Endothelial cell of umbilical vein (primary cell): ENCODE measurements around the gene ENPP5. TPM values are rescaled to one million over a fixed set of nuclear protein-coding genes. Genes with fewer than 3 reads are reported as not detected.

Source experiments
- BruUV-seq: library from RNA; stranded (reverse); fragments of 400-500 nt; replicated peaks from 2 replicates; lab custom pipeline; 2021; lab: Mats Ljungman, UMichigan
- CTCF ChIA-PET: fragments of 300-600, 350-600 bp; sonication (Branson Sonifier 250); formaldehyde crosslinking; loops from one replicate; lab custom pipeline; 2021; ENCODE audit warnings: antibody characterized with exemption, inconsistent platforms; lab: Charles Lee
- POLR2A ChIA-PET: fragments of 300-600, 350-600 bp; sonication (Branson Sonifier 250); formaldehyde crosslinking; loops from one replicate; lab custom pipeline; 2021; ENCODE audit warnings: antibody characterized with exemption, inconsistent platforms; lab: Charles Lee
- DNase-seq: peaks from one replicate; pipeline ENCODE4 v3.0.0-alpha.2; 2011; ENCODE audit warnings: low read depth, low spot score
- FAIRE-seq: peaks from 2 replicates; lab custom pipeline; 2011; peaks lifted over from hg19 to GRCh38; lab: Jason Lieb, UNC
- H2AFZ ChIP-seq: 2 replicates; pipeline ENCODE4 v1.6.0; 2012; ENCODE audit warnings: low read depth, low read length, control low read depth, inconsistent platforms
- H3K27ac ChIP-seq: 2 replicates; pipeline ENCODE4 v1.5.1; 2011; ENCODE audit warnings: low read depth, mild to moderate bottlenecking, control low read depth, low read length, moderate library complexity; ENCODE audit not compliant: insufficient read depth
- H3K27me3 ChIP-seq, 2 experiments: 2 replicates each; pipeline versions ENCODE4 v1.6.0 to v1.6.1; 2011; ENCODE audit warnings: low read length in 2 of 2, mixed read lengths in 1 of 2; ENCODE audit not compliant: control insufficient read depth in 2 of 2, insufficient read depth in 2 of 2
- H3K36me3 ChIP-seq, 2 experiments: 2 replicates in 1 of 2; 3 replicates in 1 of 2; pipeline ENCODE4 v1.5.1; 2011; ENCODE audit warnings: low read length in 2 of 2, mild to moderate bottlenecking in 1 of 2, moderate library complexity in 1 of 2; ENCODE audit not compliant: control insufficient read depth in 2 of 2, insufficient read depth in 2 of 2; ENCODE audit errors: extremely low read depth in 1 of 2
- H3K4me1 ChIP-seq: 3 replicates; pipeline ENCODE4 v1.5.1; 2011; ENCODE audit warnings: mild to moderate bottlenecking, low read length; ENCODE audit not compliant: control insufficient read depth, insufficient read depth; ENCODE audit errors: extremely low read depth
- H3K4me2 ChIP-seq: 2 replicates; pipeline ENCODE4 v1.6.1; 2011; ENCODE audit warnings: low read length, control low read depth, mixed read lengths; ENCODE audit not compliant: insufficient read depth
- H3K4me3 ChIP-seq, 3 experiments: fragments of 200-600 bp in 1 of 3; sonication (generic), shearing (Covaris generic) in 1 of 3; replicated peaks in 1 of 3; 2 replicates each; pipeline ENCODE4 v1.5.1; 2011 to 2016; ENCODE audit warnings: control low read depth in 3 of 3, low read length in 3 of 3, mild to moderate bottlenecking in 2 of 3, inconsistent platforms in 1 of 3, low read depth in 1 of 3, moderate library complexity in 1 of 3; ENCODE audit not compliant: insufficient read depth in 1 of 3
- H3K79me2 ChIP-seq: 2 replicates; pipeline ENCODE4 v1.6.0; 2012; ENCODE audit warnings: low read length, inconsistent platforms; ENCODE audit not compliant: control insufficient read depth, insufficient read depth
- H3K9ac ChIP-seq: replicated peaks from 2 replicates; pipeline ENCODE3; 2011; ENCODE audit warnings: low read length, control low read depth; ENCODE audit not compliant: insufficient read depth; ENCODE audit errors: extremely low read depth
- H3K9me1 ChIP-seq: replicated peaks from 3 replicates; pipeline ENCODE4 v1.6.0; 2011; ENCODE audit warnings: mild to moderate bottlenecking, low read length; ENCODE audit not compliant: control insufficient read depth, insufficient read depth; ENCODE audit errors: extremely low read depth
- H3K9me3 ChIP-seq: replicated peaks from 2 replicates; pipeline ENCODE4 v1.5.1; 2012; ENCODE audit warnings: low read length, inconsistent platforms; ENCODE audit not compliant: control insufficient read depth, insufficient read depth
- H4K20me1 ChIP-seq: replicated peaks from 2 replicates; pipeline ENCODE3; 2011; ENCODE audit warnings: mild to moderate bottlenecking, low read length; ENCODE audit not compliant: control insufficient read depth, insufficient read depth; ENCODE audit errors: extremely low read depth
- CTCF ChIP-seq, 2 donors: IDR thresholded peaks; 1 replicate in 1 of 2; 2 replicates in 1 of 2; pipeline ENCODE4 v1.5.1; 2011; ENCODE audit warnings: low read length in 2 of 2, mild to moderate bottlenecking in 2 of 2, moderate library complexity in 2 of 2, control low read depth in 1 of 2, inconsistent platforms in 1 of 2, low read depth in 1 of 2; ENCODE audit not compliant: insufficient read depth in 1 of 2; ENCODE audit errors: extremely low read depth in 1 of 2
- EZH2 ChIP-seq: IDR thresholded peaks from 2 replicates; pipeline ENCODE4 v1.6.1; 2012; ENCODE audit warnings: borderline replicate concordance, low read depth, mild to moderate bottlenecking, moderate library complexity, low read length, inconsistent platforms; ENCODE audit not compliant: severe bottlenecking
- FOS ChIP-seq: IDR thresholded peaks from 2 replicates; pipeline ENCODE4 v1.6.1; 2011; ENCODE audit warnings: mild to moderate bottlenecking, low read length, moderate library complexity, borderline replicate concordance; ENCODE audit not compliant: insufficient read depth
- GATA2 ChIP-seq: IDR thresholded peaks from 2 replicates; pipeline ENCODE4 v1.7.0; 2011; ENCODE audit warnings: low read depth, mild to moderate bottlenecking, moderate library complexity, mixed read lengths, low read length; ENCODE audit not compliant: insufficient read length, insufficient read depth
- JUN ChIP-seq: IDR thresholded peaks from 2 replicates; pipeline ENCODE4 v1.6.1; 2011; ENCODE audit warnings: borderline replicate concordance, low read depth; ENCODE audit not compliant: insufficient read length, insufficient read depth
- MAX ChIP-seq: IDR thresholded peaks from 2 replicates; pipeline ENCODE4 v1.6.1; 2011; ENCODE audit not compliant: insufficient read depth, insufficient read length
- MYC ChIP-seq: IDR thresholded peaks from one replicate; pipeline ENCODE4 v1.6.1; 2011; ENCODE audit warnings: mild to moderate bottlenecking, low read depth, low read length
- POLR2A ChIP-seq: IDR thresholded peaks from 2 replicates; pipeline ENCODE4 v1.6.1; 2012; ENCODE audit warnings: low read depth, mild to moderate bottlenecking, control low read depth, low read length
- POLR2AphosphoS5 ChIP-seq: IDR thresholded peaks from 2 replicates; pipeline ENCODE4 v1.6.1; 2012; ENCODE audit warnings: low read depth, mild to moderate bottlenecking, control low read depth, low read length, moderate library complexity; ENCODE audit not compliant: insufficient read depth
- dilution Hi-C: fragments of 300-500 bp; cut with MboI; formaldehyde crosslinking; loops from one replicate; pipeline ENCODE4 v1.15.0; 2019; ENCODE audit warnings: low sequenced_read_pairs; ENCODE audit not compliant: extremely low pct_ligation_motif_present
- intact Hi-C: fragments of 100-400 bp; cut with micrococcal nuclease; formaldehyde crosslinking; loops from one replicate; pipeline ENCODE4 v1.10.0; 2022
- polyA plus RNA-seq, 4 experiments: library from polyadenylated mRNA; depleted of rRNA in 3 of 4; stranded (reverse) in 3 of 4; unstranded in 1 of 4; fragments of >200 nt; gene quantifications; 2 replicates each; pipeline versions ENCODE4 v1.2.1 to v1.2.3, GENCODE V29; 2011 to 2012; ENCODE audit warnings: missing spikeins in 1 of 4
- total RNA-seq: library from RNA; stranded (reverse); gene quantifications from 2 replicates; pipeline ENCODE4 v1.2.3, GENCODE V29; 2021

The ENPP5 gene
- total and polyA plus RNA-seq, 2 donors (not counting 3 experiments of a cell fraction or from before 2014, with no cell fraction given): not detected

- TF ChIP-seq POLR2A: no peak
- no peak for TF ChIP-seq FOS
- no peak for TF ChIP-seq MYC
- TF ChIP-seq POLR2AphosphoS5: no peak
- TF ChIP-seq JUN: no peak
- no peak for TF ChIP-seq MAX
- no peak for TF ChIP-seq EZH2
- no peak for TF ChIP-seq GATA2
- no peak for TF ChIP-seq CTCF (IDR thresholded peaks at IDR 0.05; ENCODE audit: extremely low read depth in 1 of 2, insufficient read depth in 1 of 2, low read depth in 1 of 2, low read length in 2 of 2)
- Histone ChIP-seq H3K4me2 (no peak overlapping the region), H3K4me1 (no peaks in the 10 kb centered on the region), H3K9ac (no peak overlapping the region), H3K4me3 (no peak overlapping the region), H3K27ac (no peak overlapping the region), H3K36me3 (no peaks in the 10 kb centered on the region), H3K9me1 (no peaks in the 10 kb centered on the region), H4K20me1 (no peaks in the 10 kb centered on the region), H2AFZ (no peak overlapping the region), H3K79me2 (no peaks in the 10 kb centered on the region), H3K9me3 (no peaks in the 10 kb centered on the region), H3K27me3 (peaks cover 0 to 2% of the 10 kb centered on the region in 2 experiments)
- intact Hi-C loops (no loop called here), dilution Hi-C loops (no loop called here)
- CTCF ChIA-PET: no interaction called here
- BruUV-seq: no TSS peak
- DNase-seq (no peak), FAIRE-seq (no peak)
- POLR2A ChIA-PET: no interaction called here
Observed at GRCh38 chr6:46211917-46212316, 41.1 kb upstream of the ENPP5 start.
